Measurements from ENCODE around the gene GSN. TPM values are rescaled to one million over a fixed set of nuclear protein-coding genes. Genes with fewer than 3 reads are reported as not detected.

The GSN gene
- polyA plus RNA-seq, 1 experiment, result 421 TPM

GRCh38 chr9:121283856-121284732 is 16.1 kb downstream of the GSN start:
- no peak overlapping the region for H3K4me3 ChIP-seq (ENCODE audit: low read depth, low read length)
- POLR2A ChIA-PET, result no interaction called here
- H3K9me3 ChIP-seq (ENCODE audit: control insufficient read depth, insufficient read depth, low read length), result no peaks in the 10 kb centered on the region; the same call in 1 of the 2 replicates
- CTCF ChIA-PET, result interaction anchor here (1.5 kb wide), 1 partner anchor 116 kb away, joined by 3 read pairs; no protein-coding TSS in a partner anchor
- TF ChIP-seq CTCF (IDR thresholded peaks at IDR 0.05; ENCODE audit: low read depth, low read length), result no peak
- no peaks in the 10 kb centered on the region for H3K27me3 ChIP-seq (ENCODE audit: control insufficient read depth, insufficient read depth, low read length)
- no peak for DNase-seq (ENCODE audit: low read depth, low spot score)
- H3K27ac ChIP-seq (ENCODE audit: low read depth, low read length), result no peak overlapping the region

- ChIA-PET POLR2A (no interaction called here), CTCF (interaction anchor here (1.0 to 1.5 kb wide), 2 partner anchors 35 to 115 kb away, joined by 3 to 4 read pairs; no protein-coding TSS in a partner anchor)
- TF ChIP-seq CTCF (IDR thresholded peaks at IDR 0.05; ENCODE audit: low read depth, low read length), result no peak
- Histone ChIP-seq H3K9me3 (ENCODE audit: control insufficient read depth, insufficient read depth, low read length) (no peaks in the 10 kb centered on the region; the same call in 1 of the 2 replicates), H3K27me3 (ENCODE audit: control insufficient read depth, insufficient read depth, low read length) (no peaks in the 10 kb centered on the region), H3K4me3 (ENCODE audit: low read depth, low read length) (no peak overlapping the region), H3K27ac (ENCODE audit: low read depth, low read length) (no peak overlapping the region)
- DNase-seq (ENCODE audit: low read depth, low spot score), result no peak
Measured at GRCh38 chr9:121284733-121285451, 16.9 kb downstream of the GSN start.

- Histone ChIP-seq H3K9me3 (ENCODE audit: control insufficient read depth, insufficient read depth, low read length) (no peaks in the 10 kb centered on the region; the same call in 1 of the 2 replicates), H3K27ac (ENCODE audit: low read depth, low read length) (peak overlapping the region; percentile 93), H3K4me3 (ENCODE audit: low read depth, low read length) (no peak overlapping the region; the same call in 1 of the 2 replicates), H3K27me3 (ENCODE audit: control insufficient read depth, insufficient read depth, low read length) (no peaks in the 10 kb centered on the region)
- DNase-seq (ENCODE audit: low read depth, low spot score), result no peak
- no peak for TF ChIP-seq CTCF (IDR thresholded peaks at IDR 0.05; ENCODE audit: low read depth, low read length)
- ChIA-PET CTCF (interaction anchor here (1.0 to 4.8 kb wide), 7 partner anchors 12 to 114 kb away, joined by 3 to 29 read pairs (median 4); no protein-coding TSS in a partner anchor), POLR2A (interaction anchor here (0.6 to 2.1 kb wide), 5 partner anchors 8 to 616 kb away, joined by 3 to 23 read pairs (median 5); partner anchors contain the start of gene GSN)
Measured at GRCh38 chr9:121285835-121286687, 18.1 kb downstream of the GSN start.

GRCh38 chr9:121286688-121286972 is 18.7 kb downstream of the GSN start:
- no peak for TF ChIP-seq CTCF (IDR thresholded peaks at IDR 0.05; ENCODE audit: low read depth, low read length)
- ChIA-PET CTCF (interaction anchor here (1.0 to 4.8 kb wide), 5 partner anchors 12 to 87 kb away, joined by 3 to 29 read pairs (median 4); no protein-coding TSS in a partner anchor), POLR2A (interaction anchor here (0.6 to 2.1 kb wide), 5 partner anchors 9 to 615 kb away, joined by 3 to 23 read pairs (median 5); partner anchors contain the start of gene GSN)
- Histone ChIP-seq H3K4me3 (ENCODE audit: low read depth, low read length) (no peak overlapping the region), H3K27me3 (ENCODE audit: control insufficient read depth, insufficient read depth, low read length) (no peaks in the 10 kb centered on the region), H3K27ac (ENCODE audit: low read depth, low read length) (peak overlapping the region; percentile 93), H3K9me3 (ENCODE audit: control insufficient read depth, insufficient read depth, low read length) (no peaks in the 10 kb centered on the region; the same call in 1 of the 2 replicates)
- no peak for DNase-seq (ENCODE audit: low read depth, low spot score)

Measured in AG04450 (cell line).